Epidermal melanocyte (primary cell): ENCODE results near the gene RENBP.

Experiments
- DNase-seq: peaks from one replicate; pipeline ENCODE4 v3.0.0; 2011; ENCODE audit warnings: low spot score; ENCODE audit not compliant: insufficient read length

RENBP gene

GRCh38 chrX:153971124-153971449 is 26.6 kb upstream of the RENBP start:
- DNase-seq, result peak; percentile 38

GRCh38 chrX:153970357-153971123 is 26.1 kb upstream of the RENBP start:
- DNase-seq, result no peak

- DNase-seq, result no peak
Measured at GRCh38 chrX:153969904-153970356, 25.5 kb upstream of the RENBP start.

GRCh38 chrX:153969125-153969903 is 24.9 kb upstream of the RENBP start:
- DNase-seq, result no peak

- DNase-seq, result no peak
Measured at GRCh38 chrX:153968754-153969124, 24.3 kb upstream of the RENBP start.

- no peak for DNase-seq
Measured at GRCh38 chrX:153968255-153968654, 23.8 kb upstream of the RENBP start.

- no peak for DNase-seq
Measured at GRCh38 chrX:153967536-153968224, 23.2 kb upstream of the RENBP start.

GRCh38 chrX:153966841-153967535 is 22.5 kb upstream of the RENBP start:
- no peak for DNase-seq

GRCh38 chrX:153966283-153966688 is 21.8 kb upstream of the RENBP start:
- DNase-seq, result no peak

GRCh38 chrX:153965406-153965805 is 21.0 kb upstream of the RENBP start:
- DNase-seq, result no peak

GRCh38 chrX:153964105-153964504 is 19.7 kb upstream of the RENBP start:
- DNase-seq, result no peak

GRCh38 chrX:153963546-153963945 is 19.1 kb upstream of the RENBP start:
- DNase-seq, result no peak

- DNase-seq, result no peak
Measured at GRCh38 chrX:153961292-153961691, 16.8 kb upstream of the RENBP start.

GRCh38 chrX:153960786-153961185 is 16.3 kb upstream of the RENBP start:
- no peak for DNase-seq

GRCh38 chrX:153960077-153960476 is 15.6 kb upstream of the RENBP start:
- DNase-seq, result no peak

- DNase-seq, result no peak
Measured at GRCh38 chrX:153959649-153960048, 15.2 kb upstream of the RENBP start.

GRCh38 chrX:153958605-153959004 is 14.2 kb upstream of the RENBP start:
- no peak for DNase-seq

- DNase-seq, result no peak
Measured at GRCh38 chrX:153957224-153957623, 12.8 kb upstream of the RENBP start.

- no peak for DNase-seq
Measured at GRCh38 chrX:153956044-153956907, 11.8 kb upstream of the RENBP start.

GRCh38 chrX:153955228-153955732 is 10.8 kb upstream of the RENBP start:
- no peak for DNase-seq
